H9 (cell line): ENCODE results near the gene CDC14A. TPM values are rescaled to one million over a fixed set of nuclear protein-coding genes. Genes with fewer than 3 reads are reported as not detected.

Source experiments
- DNase-seq: peaks from one replicate; pipeline ENCODE4 v3.0.0-alpha.2; 2017
- H2AFZ ChIP-seq: one replicate; pipeline ENCODE4 v1.6.1; 2013; ENCODE audit warnings: mild to moderate bottlenecking, low read length, control low read depth, moderate library complexity
- H2AK5ac ChIP-seq: 2 replicates; pipeline ENCODE4 v1.6.1; 2013; ENCODE audit warnings: low read length, control low read depth, mixed read lengths; ENCODE audit not compliant: insufficient read length
- H2BK120ac ChIP-seq: one replicate; pipeline ENCODE4 v1.6.1; 2013; ENCODE audit warnings: low read depth, mild to moderate bottlenecking, low read length, control low read depth, inconsistent platforms; ENCODE audit not compliant: poor library complexity, severe bottlenecking
- H2BK12ac ChIP-seq: 2 replicates; pipeline ENCODE4 v1.6.1; 2013; ENCODE audit warnings: low read length, control low read depth, mixed read lengths, low read depth; ENCODE audit not compliant: insufficient read length
- H2BK15ac ChIP-seq: 2 replicates; pipeline ENCODE4 v1.6.1; 2013; ENCODE audit warnings: low read depth, low read length, control low read depth
- H2BK20ac ChIP-seq: one replicate; pipeline ENCODE4 v1.6.1; 2013; ENCODE audit warnings: low read depth, mild to moderate bottlenecking, low read length, control low read depth, inconsistent platforms; ENCODE audit not compliant: poor library complexity, severe bottlenecking
- H2BK5ac ChIP-seq: 2 replicates; pipeline ENCODE4 v1.6.1; 2013; ENCODE audit warnings: low read length, control low read depth, mixed read lengths; ENCODE audit not compliant: insufficient read length
- H3K14ac ChIP-seq: 2 replicates; pipeline ENCODE4 v1.6.1; 2013; ENCODE audit warnings: low read length, control low read depth; ENCODE audit not compliant: insufficient read depth
- H3K18ac ChIP-seq: 2 replicates; pipeline ENCODE4 v1.6.1; 2013; ENCODE audit warnings: low read depth, mild to moderate bottlenecking, mixed read lengths, low read length, control low read depth; ENCODE audit not compliant: insufficient read length
- H3K23ac ChIP-seq: 2 replicates; pipeline ENCODE4 v1.6.1; 2013; ENCODE audit warnings: low read length, control low read depth, mixed read lengths, low read depth; ENCODE audit not compliant: insufficient read length
- H3K23me2 ChIP-seq: 2 replicates; pipeline ENCODE4 v1.6.1; 2013; ENCODE audit warnings: low read depth, mild to moderate bottlenecking, mixed read lengths, low read length, control low read depth; ENCODE audit not compliant: insufficient read length, poor library complexity, severe bottlenecking
- H3K27ac ChIP-seq: 2 replicates; pipeline ENCODE4 v1.5.1; 2013; ENCODE audit warnings: low read length, control low read depth, mixed read lengths, low read depth; ENCODE audit not compliant: insufficient read length
- H3K27me3 ChIP-seq: 2 replicates; pipeline ENCODE4 v1.6.1; 2013; ENCODE audit warnings: low read length, control low read depth, inconsistent platforms; ENCODE audit not compliant: insufficient read depth
- H3K4ac ChIP-seq: 2 replicates; pipeline ENCODE4 v1.6.1; 2013; ENCODE audit warnings: low read depth, mild to moderate bottlenecking, control low read depth, inconsistent platforms, low read length, moderate library complexity
- H3K4me1 ChIP-seq: 2 replicates; pipeline ENCODE4 v1.6.1; 2013; ENCODE audit warnings: low read length, control low read depth, inconsistent platforms; ENCODE audit not compliant: insufficient read depth
- H3K4me2 ChIP-seq: 2 replicates; pipeline ENCODE4 v1.6.1; 2013; ENCODE audit warnings: low read length, control low read depth, mixed read lengths; ENCODE audit not compliant: insufficient read length, insufficient read depth
- H3K56ac ChIP-seq: 2 replicates; pipeline ENCODE4 v1.6.1; 2013; ENCODE audit warnings: low read depth, mild to moderate bottlenecking, mixed read lengths, low read length, control low read depth; ENCODE audit not compliant: insufficient read length
- H3K79me1 ChIP-seq: 2 replicates; pipeline ENCODE4 v1.6.1; 2013; ENCODE audit warnings: low read depth, mild to moderate bottlenecking, moderate library complexity, low read length, control low read depth, inconsistent platforms; ENCODE audit not compliant: insufficient read depth, poor library complexity, severe bottlenecking
- H3K79me2 ChIP-seq: 2 replicates; pipeline ENCODE4 v1.6.1; 2013; ENCODE audit warnings: low read length, control low read depth, inconsistent platforms; ENCODE audit not compliant: insufficient read depth
- H3K9ac ChIP-seq: 2 replicates; pipeline ENCODE4 v1.6.1; 2013; ENCODE audit warnings: low read length, control low read depth, mixed read lengths; ENCODE audit not compliant: insufficient read length; ENCODE audit errors: extremely low read depth
- H3K9me3 ChIP-seq: one replicate; pipeline ENCODE4 v1.6.1; 2013; ENCODE audit warnings: low read depth, low read length, inconsistent platforms; ENCODE audit not compliant: control insufficient read depth
- H3T11ph ChIP-seq: one replicate; pipeline ENCODE4 v1.6.1; 2013; ENCODE audit warnings: mild to moderate bottlenecking, low read length, control low read depth, inconsistent platforms
- H4K20me1 ChIP-seq: one replicate; pipeline ENCODE4 v1.6.1; 2013; ENCODE audit not compliant: control insufficient read depth, insufficient read length, insufficient read depth
- H4K5ac ChIP-seq: 2 replicates; pipeline ENCODE4 v1.6.1; 2013; ENCODE audit warnings: low read depth, mild to moderate bottlenecking, mixed read lengths, low read length, control low read depth; ENCODE audit not compliant: insufficient read length
- H4K8ac ChIP-seq: replicated peaks from 2 replicates; pipeline ENCODE4 v1.6.1; 2013; ENCODE audit warnings: low read length, control low read depth, mixed read lengths, low read depth; ENCODE audit not compliant: insufficient read length
- H4K91ac ChIP-seq: 2 replicates; pipeline ENCODE4 v1.6.1; 2013; ENCODE audit warnings: low read depth, mild to moderate bottlenecking, moderate library complexity, mixed read lengths, low read length, control low read depth; ENCODE audit not compliant: insufficient read length
- H3K27ac Mint-ChIP-seq, 3 experiments: 2 replicates in 2 of 3; 3 replicates in 1 of 3; pipeline ENCODE4 v1.8.0; 2020 to 2021; ENCODE audit warnings: mixed read lengths in 3 of 3, mild to moderate bottlenecking in 1 of 3, moderate library complexity in 1 of 3
- H3K27me3 Mint-ChIP-seq: 2 replicates; pipeline ENCODE4 v1.8.0; 2021; ENCODE audit warnings: low read depth, mild to moderate bottlenecking, moderate library complexity, mixed read lengths
- H3K36me3 Mint-ChIP-seq, 3 experiments: 2 replicates in 2 of 3; 3 replicates in 1 of 3; pipeline ENCODE4 v1.8.0; 2020 to 2021; ENCODE audit warnings: low read depth in 3 of 3, mixed read lengths in 3 of 3; ENCODE audit not compliant: insufficient read depth in 1 of 3
- H3K4me1 Mint-ChIP-seq, 2 experiments: 2 replicates each; pipeline ENCODE4 v1.8.0; 2020; ENCODE audit warnings: mixed read lengths in 2 of 2
- H3K4me3 Mint-ChIP-seq, 2 experiments: 2 replicates in 1 of 2; 3 replicates in 1 of 2; pipeline ENCODE4 v1.8.0; 2020 to 2021; ENCODE audit warnings: mild to moderate bottlenecking in 2 of 2, mixed read lengths in 2 of 2, moderate library complexity in 1 of 2
- H3K9me3 Mint-ChIP-seq, 2 experiments: 2 replicates in 1 of 2; 3 replicates in 1 of 2; pipeline ENCODE4 v1.8.0; 2020; ENCODE audit warnings: mild to moderate bottlenecking in 2 of 2, mixed read lengths in 2 of 2, moderate library complexity in 1 of 2
- WGBS: extraction: QIAGEN DNeasy Blood & Tissue Kit; methylation state at CpG from one replicate; pipeline ENCODE4 v1.1.7; 2013; ENCODE audit warnings: missing lambda C conversion rate, low lambda C conversion rate, mixed read lengths; ENCODE audit not compliant: insufficient read length; ENCODE audit errors: extremely low coverage; 5-methylcytosine and 5-hydroxymethylcytosine counted together
- total RNA-seq: library from RNA; stranded (reverse); gene quantifications from 2 replicates; pipeline ENCODE4 v1.2.1, GENCODE V29; 2021
- TF ChIP-seq, protein P1 (sequence below): fragments of 200-600 bp; sonication (generic); conservative IDR thresholded peaks from 3 replicates; pipeline ENCODE4 v1.8.0; 2021; ENCODE audit warnings: antibody characterized with exemption, mild to moderate bottlenecking

CDC14A gene
- total RNA-seq, 1 experiment from 2014 or later = 8.9 TPM

DNA sequence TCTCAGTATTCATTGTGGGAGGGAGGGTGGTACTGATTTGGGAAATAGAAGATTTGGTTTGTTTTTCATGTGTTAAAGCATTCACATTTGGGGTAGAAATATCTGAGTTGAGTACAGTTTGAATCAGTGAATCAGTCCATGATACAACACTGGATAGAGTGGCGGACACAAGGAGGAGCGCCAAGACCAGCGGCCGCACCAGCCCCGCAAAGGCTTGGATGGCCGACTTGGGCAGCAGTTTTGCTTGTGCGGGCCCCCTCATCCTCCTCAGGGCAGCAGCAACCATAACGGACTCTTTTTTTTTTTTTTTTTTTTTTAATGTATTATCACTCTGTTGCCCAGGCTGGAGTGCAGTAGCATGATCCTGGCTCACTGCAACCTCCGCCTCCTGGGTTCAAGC is 20.0 kb upstream of the CDC14A start:
- H2AFZ ChIP-seq = no peak overlapping the region
- no peaks in the 10 kb centered on the region for H4K20me1 ChIP-seq
- no peaks in the 10 kb centered on the region for H3K9me3 ChIP-seq
- H3K56ac ChIP-seq = no peak overlapping the region
- no peak overlapping the region for H4K91ac ChIP-seq
- Mint-ChIP-seq H3K27me3 (no peaks in the 10 kb centered on the region), H3K9me3 (no peaks in the 10 kb centered on the region), H3K27ac (no peak overlapping the region), H3K4me3 (no peak overlapping the region), H3K4me1 (peaks cover 10 to 21% of the 10 kb centered on the region in 2 experiments), H3K36me3 (no peaks in the 10 kb centered on the region)
- no peak overlapping the region for H3K9ac ChIP-seq
- no peaks in the 10 kb centered on the region for H3K27me3 ChIP-seq
- no peak overlapping the region for H2BK120ac ChIP-seq
- H3K4me1 ChIP-seq = peaks cover 3% of the 10 kb centered on the region; the same call in 1 of the 2 replicates
- TF ChIP-seq, protein P1, sequence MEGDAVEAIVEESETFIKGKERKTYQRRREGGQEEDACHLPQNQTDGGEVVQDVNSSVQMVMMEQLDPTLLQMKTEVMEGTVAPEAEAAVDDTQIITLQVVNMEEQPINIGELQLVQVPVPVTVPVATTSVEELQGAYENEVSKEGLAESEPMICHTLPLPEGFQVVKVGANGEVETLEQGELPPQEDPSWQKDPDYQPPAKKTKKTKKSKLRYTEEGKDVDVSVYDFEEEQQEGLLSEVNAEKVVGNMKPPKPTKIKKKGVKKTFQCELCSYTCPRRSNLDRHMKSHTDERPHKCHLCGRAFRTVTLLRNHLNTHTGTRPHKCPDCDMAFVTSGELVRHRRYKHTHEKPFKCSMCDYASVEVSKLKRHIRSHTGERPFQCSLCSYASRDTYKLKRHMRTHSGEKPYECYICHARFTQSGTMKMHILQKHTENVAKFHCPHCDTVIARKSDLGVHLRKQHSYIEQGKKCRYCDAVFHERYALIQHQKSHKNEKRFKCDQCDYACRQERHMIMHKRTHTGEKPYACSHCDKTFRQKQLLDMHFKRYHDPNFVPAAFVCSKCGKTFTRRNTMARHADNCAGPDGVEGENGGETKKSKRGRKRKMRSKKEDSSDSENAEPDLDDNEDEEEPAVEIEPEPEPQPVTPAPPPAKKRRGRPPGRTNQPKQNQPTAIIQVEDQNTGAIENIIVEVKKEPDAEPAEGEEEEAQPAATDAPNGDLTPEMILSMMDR = no peak
- no peak overlapping the region for H4K5ac ChIP-seq
- no peak overlapping the region for H2BK12ac ChIP-seq
- no peaks in the 10 kb centered on the region for H3K79me1 ChIP-seq
- no peak overlapping the region for H3K4me2 ChIP-seq
- H2BK15ac ChIP-seq = no peak overlapping the region
- H3K18ac ChIP-seq = no peak overlapping the region
- no peak overlapping the region for H3K4ac ChIP-seq
- WGBS = no CpG with 5 or more reads among the region's 9 CpGs
- no peak overlapping the region for H2BK20ac ChIP-seq
- no peak overlapping the region for H3K27ac ChIP-seq
- DNase-seq = no peak
- no peaks in the 10 kb centered on the region for H3K79me2 ChIP-seq
- no peak overlapping the region for H3T11ph ChIP-seq
- no peaks in the 10 kb centered on the region for H3K23me2 ChIP-seq
- no peak overlapping the region for H2AK5ac ChIP-seq
- H3K14ac ChIP-seq = no peak overlapping the region
- H2BK5ac ChIP-seq = no peak overlapping the region
- no peak overlapping the region for H4K8ac ChIP-seq
- H3K23ac ChIP-seq = no peak overlapping the region
